Heart left ventricle (tissue), 16 donors: ENCODE measurements around the gene C4orf51. TPM values are rescaled to one million over a fixed set of nuclear protein-coding genes. Genes with fewer than 3 reads are reported as not detected.

Experiments used
- ATAC-seq, 4 donors: fragments of 200-7000 bp; cut with Tn5 transposase; one replicate each; pipeline ENCODE4 v1.9.1; 2020 to 2022; ENCODE audit warnings: moderate library complexity in 4 of 4, mild to moderate bottlenecking in 3 of 4, moderate number of reproducible peaks in 1 of 4
- DNase-seq, 5 donors: peaks; one replicate each; pipeline ENCODE4 v3.0.0-alpha.2; 2020
- H3K27ac ChIP-seq, 12 donors: fragments of 200-600 bp; sonication (generic) in 4 of 12; one replicate each; pipeline versions ENCODE4 v1.5.0 to v1.8.0; 2016 to 2022; ENCODE audit warnings: mild to moderate bottlenecking in 2 of 12
- H3K27me3 ChIP-seq, 9 donors: fragments of 200-600 bp; sonication (generic) in 2 of 9; one replicate each; pipeline versions ENCODE4 v1.5.1 to v1.8.0; 2016 to 2022; ENCODE audit warnings: mild to moderate bottlenecking in 3 of 9
- H3K36me3 ChIP-seq, 9 donors: fragments of 200-600 bp; sonication (generic) in 2 of 9; one replicate each; pipeline versions ENCODE4 v1.5.0 to v1.8.0; 2018 to 2022; ENCODE audit warnings: mild to moderate bottlenecking in 2 of 9
- H3K4me1 ChIP-seq, 12 donors: fragments of 200-600 bp; sonication (generic) in 4 of 12; one replicate each; pipeline versions ENCODE4 v1.5.0 to v1.8.0; 2016 to 2022; ENCODE audit warnings: mild to moderate bottlenecking in 3 of 12
- H3K4me3 ChIP-seq, 12 donors: fragments of 200-600 bp; sonication (generic) in 4 of 12; one replicate each; pipeline versions ENCODE4 v1.5.0 to v1.8.0; 2017 to 2022; ENCODE audit warnings: mild to moderate bottlenecking in 9 of 12, moderate library complexity in 4 of 12
- H3K9me3 ChIP-seq, 12 donors: fragments of 200-600 bp; sonication (generic) in 4 of 12; one replicate each; pipeline versions ENCODE4 v1.5.0 to v1.8.0; 2016 to 2022; ENCODE audit warnings: mild to moderate bottlenecking in 1 of 12
- CTCF ChIP-seq, 12 donors: fragments of 200-600 bp; sonication (generic) in 4 of 12; IDR thresholded peaks; one replicate each; pipeline versions ENCODE4 v1.5.0 to v1.8.0; 2018 to 2022; ENCODE audit warnings: antibody characterized with exemption in 12 of 12, mild to moderate bottlenecking in 5 of 12
- POLR2A ChIP-seq, 2 donors: fragments of 450-650 bp; IDR thresholded peaks; one replicate each; pipeline ENCODE4 v1.6.1; 2017; ENCODE audit warnings: antibody characterized with exemption in 2 of 2, mild to moderate bottlenecking in 2 of 2, moderate library complexity in 2 of 2
- WGBS, 4 donors: extraction: QIAGEN DNeasy Blood & Tissue Kit in 2 of 4; methylation state at CpG; one replicate each; pipeline versions ENCODE4 v1.1.5 to v1.1.7; 2013 to 2018; 5-methylcytosine and 5-hydroxymethylcytosine counted together
- intact Hi-C, 10 donors: fragments of 100-400 bp; cut with DNase I; formaldehyde crosslinking; loops; one replicate each; pipeline versions ENCODE4 v1.11.1 to v1.14.2; 2022
- polyA plus RNA-seq, 2 donors: library from polyadenylated mRNA; stranded (reverse); fragments of 200-250 nt; gene quantifications; one replicate each; pipeline ENCODE4 v1.2.3, GENCODE V29; 2013
- total RNA-seq, 9 donors: library from RNA; depleted of rRNA in 2 of 9; stranded (reverse); fragments of >200 nt in 2 of 9; fragmentation: NEBNext Ultra II Directional in 3 of 9; extraction: Animal tissue kit (Norgen Biotek cat#: 25700) in 3 of 9; gene quantifications; one replicate each; pipeline versions ENCODE4 v1.1.0 to v1.2.4, GENCODE V29; 2016 to 2023
- donor health status: ischemic (EF 13 %, LVEDD 7.1; RV severe dilation, severe dysfunction).
- donor health status: healthy with polysubstance abuse.
- donor health status: DM: no; HTN: yes; CAD: no.
- donor health status: DM: no; HTN: no; CAD: no.
- donor health status: ischemic (EF 25% LVEDD 6.9; RV normal size, moderate dysfunction).
- donor health status: ischemic (EF 25% LVEDD 5.7; RV mildly dilated, moderate dysfunction).
- donor health status: healthy.
- donor health status: DM: yes; HTN: yes; CAD: no.
- donor health status: ischemic (EF 35%, LVEDD 5.7; RV mildly dilated, moderate dysfunction).
- donor health status: nonischemic (EF 11% LVEDD 7.7; RV severe dilation, severe dysfunction).
- donor health status: DM: yes; HTN: yes; CAD: no.
- donor health status: PGD.
- donor health status: ischemic (EF 29% LVEDD 5.4; RV normal size, mild dysfunction).
- donor health status: nonischemic (EF 23%, LVEDD 6.1; RV moderate dilation, normal function).

The C4orf51 gene
- total and polyA plus RNA-seq, 11 donors, result not detected

DNA sequence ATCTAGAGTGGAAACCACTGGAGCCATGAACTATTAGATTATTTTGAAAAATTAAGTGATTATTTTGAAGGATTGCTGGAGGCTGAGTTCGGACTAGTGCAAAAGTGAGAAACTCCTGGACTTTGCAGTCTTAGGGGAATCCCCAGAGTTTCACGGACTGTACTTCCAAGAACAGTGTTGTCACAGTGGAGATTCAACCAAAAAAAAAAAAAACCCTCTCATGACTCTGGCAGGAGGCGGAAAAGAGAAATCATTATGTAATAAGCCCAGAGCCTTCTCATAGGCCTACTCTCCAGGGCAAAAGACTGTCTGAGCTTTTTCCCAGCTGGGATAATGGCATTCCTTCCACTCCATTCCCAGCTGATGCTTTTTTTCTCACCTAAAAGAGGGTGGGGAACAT lies 16.8 kb upstream of the C4orf51 start:
- peaks cover 0 to 4% (median 0%) of the 10 kb centered on the region in 9 donors for H3K36me3 ChIP-seq
- DNase-seq (no peak), ATAC-seq (peak; percentile 68 to 86 (median 80))
- peaks cover 0 to 7% (median 0%) of the 10 kb centered on the region in 12 donors for H3K4me1 ChIP-seq
- intact Hi-C loops, result no loop called here
- 68 to 78% (median 73%) methylated on average over 3 of the region's 3 CpGs for WGBS, 4 donors
- no peaks in the 10 kb centered on the region for H3K9me3 ChIP-seq
- no peak overlapping the region for H3K4me3 ChIP-seq
- no peaks in the 10 kb centered on the region for H3K27me3 ChIP-seq
- H3K27ac ChIP-seq, result peak overlapping the region in 4 of 12 donors; percentile 44 to 64 (median 53)
- TF ChIP-seq POLR2A (IDR thresholded peaks at IDR 0.05), result no peak
- no peak for TF ChIP-seq CTCF (IDR thresholded peaks at IDR 0.05)

DNA sequence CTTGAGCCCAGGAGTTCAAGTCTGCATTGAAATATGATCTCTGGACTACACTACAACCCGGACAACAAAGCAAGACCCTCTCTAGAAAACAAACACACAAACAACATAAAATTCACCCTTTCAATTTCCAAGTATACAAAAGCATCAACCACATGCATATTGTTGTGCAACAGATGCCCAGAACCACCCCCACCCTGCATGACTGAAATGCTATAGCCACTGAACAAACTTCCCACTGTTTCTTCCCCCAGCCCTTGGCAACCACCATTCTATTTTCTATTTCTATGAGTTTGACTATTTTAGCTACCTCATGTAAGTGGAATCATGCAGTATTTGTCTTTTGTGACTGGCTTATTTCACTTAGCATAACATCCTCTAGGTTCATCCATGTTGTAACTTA lies 14.2 kb upstream of the C4orf51 start:
- 83 to 96% (median 91%) methylated on average over 1 of the region's 1 CpG for WGBS, 4 donors
- TF ChIP-seq POLR2A (IDR thresholded peaks at IDR 0.05), result no peak
- TF ChIP-seq CTCF (IDR thresholded peaks at IDR 0.05), result no peak
- DNase-seq (no peak), ATAC-seq (no peak)
- H3K4me3 ChIP-seq, result no peak overlapping the region
- no peaks in the 10 kb centered on the region for H3K36me3 ChIP-seq
- no peak overlapping the region for H3K27ac ChIP-seq
- intact Hi-C loops, result no loop called here
- peaks cover 0 to 7% (median 0%) of the 10 kb centered on the region in 12 donors for H3K4me1 ChIP-seq
- no peaks in the 10 kb centered on the region for H3K9me3 ChIP-seq
- no peaks in the 10 kb centered on the region for H3K27me3 ChIP-seq

DNA sequence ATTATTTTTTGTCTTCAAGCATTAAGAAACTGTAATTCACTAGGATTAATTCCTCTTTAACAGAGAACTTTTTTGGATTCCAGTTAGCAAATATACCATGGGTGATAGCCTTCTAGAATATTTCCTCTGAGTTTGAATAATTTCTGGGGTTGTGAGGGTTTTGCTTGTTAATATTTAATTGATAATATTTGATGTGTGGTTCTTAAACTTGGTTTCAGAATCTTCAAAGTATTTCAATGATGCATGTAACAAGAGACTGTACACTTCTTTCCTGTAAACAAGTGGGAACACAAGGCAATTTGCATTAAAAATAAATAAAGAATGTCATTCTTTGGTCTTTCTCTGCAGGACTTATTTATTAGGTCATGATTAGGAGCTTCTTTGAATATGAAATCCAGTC lies 9.5 kb upstream of the C4orf51 start:
- DNase-seq, result no peak
- intact Hi-C loops, result no loop called here

GRCh38 chr4:145679520-145679919 lies 426 bp upstream of the C4orf51 start:
- Histone ChIP-seq H3K9me3 (peaks cover 0 to 20% (median 5%) of the 10 kb centered on the region in 12 donors), H3K4me1 (peaks cover 0 to 18% (median 13%) of the 10 kb centered on the region in 12 donors), H3K27me3 (no peaks in the 10 kb centered on the region), H3K4me3 (no peak overlapping the region), H3K36me3 (no peaks in the 10 kb centered on the region), H3K27ac (peak overlapping the region in 9 of 12 donors; percentile 3 to 53 (median 21))
- intact Hi-C loops, result no loop called here
- 35 to 54% (median 37%) methylated on average over 1 of the region's 1 CpG for WGBS, 4 donors
- TF ChIP-seq CTCF (IDR thresholded peaks at IDR 0.05) (no peak), POLR2A (IDR thresholded peaks at IDR 0.05) (no peak)
- ATAC-seq (peak; percentile 93 to 98 (median 96)), DNase-seq (peak in 4 of 5 donors; percentile 17 to 68 (median 40))

More for the DNA sequence above, 9.5 kb upstream of the C4orf51 start:
- Histone ChIP-seq H3K27me3 (no peaks in the 10 kb centered on the region), H3K4me1 (peaks cover 0 to 6% (median 0%) of the 10 kb centered on the region in 12 donors), H3K4me3 (no peak overlapping the region), H3K36me3 (no peaks in the 10 kb centered on the region), H3K27ac (no peak overlapping the region), H3K9me3 (no peaks in the 10 kb centered on the region)
- no peak for TF ChIP-seq POLR2A (IDR thresholded peaks at IDR 0.05)
- TF ChIP-seq CTCF (IDR thresholded peaks at IDR 0.05), result no peak
- no peak for ATAC-seq
